ENCODE results near the gene CCDC32.

The CCDC32 gene

DNA sequence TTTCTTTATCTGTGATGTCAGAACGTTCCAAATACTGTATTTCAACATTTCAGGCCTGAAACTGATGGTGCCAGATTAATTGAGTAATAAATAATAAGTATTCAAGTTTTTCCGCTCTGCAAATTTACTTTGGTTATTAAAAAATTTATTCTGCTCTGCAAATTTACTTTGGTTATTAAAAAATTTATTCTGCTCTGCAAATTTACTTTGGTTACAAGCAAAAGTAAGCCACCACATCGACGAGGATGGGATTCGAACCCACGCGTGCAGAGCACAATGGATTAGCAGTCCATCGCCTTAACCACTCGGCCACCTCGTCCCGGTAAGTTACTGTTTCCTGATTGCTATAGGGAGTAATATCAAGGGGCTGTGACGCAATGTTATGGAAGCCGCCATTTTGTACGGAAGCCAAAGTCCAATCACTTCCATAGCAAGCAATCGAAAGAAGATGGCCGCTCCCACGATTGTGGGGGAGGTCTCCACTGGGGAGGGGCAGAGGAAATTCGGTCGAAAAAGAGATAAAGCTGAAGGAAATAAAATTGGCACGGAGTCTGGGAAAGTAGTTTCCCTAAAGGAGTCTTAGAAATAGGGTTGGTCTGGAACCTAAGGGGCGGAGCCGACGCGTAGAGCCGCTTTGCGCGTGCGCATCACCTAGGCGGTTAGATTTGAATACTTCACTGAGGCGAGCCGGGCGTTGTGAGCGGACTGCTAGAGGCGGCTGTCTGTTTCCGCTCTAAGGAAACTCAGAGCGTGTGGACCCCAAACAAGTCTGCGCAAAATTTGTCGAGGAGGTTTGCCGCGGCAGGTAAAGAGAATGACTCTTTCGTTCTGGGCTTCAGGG is 29.0 kb upstream of the CCDC32 start, which contains the start of gene KNL1:
KNL1 (plus strand) TSS at position 662 of the 841 bp plus-strand sequence. CDS start 8,683 bp downstream, outside the sequence.
- no peaks in the 10 kb centered on the region for H3K27me3 ChIP-seq (replicated peaks)
- H3K36me3 ChIP-seq (replicated peaks) = no peaks in the 10 kb centered on the region
- DNase-seq = peak; percentile 92
- peak within 1 kb of the TSS; percentile 87 for H3K4me3 ChIP-seq (ENCODE audit: low read depth, low read length)
- H3K27ac ChIP-seq = peak within 1 kb of the TSS; percentile 92
- TF ChIP-seq, protein P1, sequence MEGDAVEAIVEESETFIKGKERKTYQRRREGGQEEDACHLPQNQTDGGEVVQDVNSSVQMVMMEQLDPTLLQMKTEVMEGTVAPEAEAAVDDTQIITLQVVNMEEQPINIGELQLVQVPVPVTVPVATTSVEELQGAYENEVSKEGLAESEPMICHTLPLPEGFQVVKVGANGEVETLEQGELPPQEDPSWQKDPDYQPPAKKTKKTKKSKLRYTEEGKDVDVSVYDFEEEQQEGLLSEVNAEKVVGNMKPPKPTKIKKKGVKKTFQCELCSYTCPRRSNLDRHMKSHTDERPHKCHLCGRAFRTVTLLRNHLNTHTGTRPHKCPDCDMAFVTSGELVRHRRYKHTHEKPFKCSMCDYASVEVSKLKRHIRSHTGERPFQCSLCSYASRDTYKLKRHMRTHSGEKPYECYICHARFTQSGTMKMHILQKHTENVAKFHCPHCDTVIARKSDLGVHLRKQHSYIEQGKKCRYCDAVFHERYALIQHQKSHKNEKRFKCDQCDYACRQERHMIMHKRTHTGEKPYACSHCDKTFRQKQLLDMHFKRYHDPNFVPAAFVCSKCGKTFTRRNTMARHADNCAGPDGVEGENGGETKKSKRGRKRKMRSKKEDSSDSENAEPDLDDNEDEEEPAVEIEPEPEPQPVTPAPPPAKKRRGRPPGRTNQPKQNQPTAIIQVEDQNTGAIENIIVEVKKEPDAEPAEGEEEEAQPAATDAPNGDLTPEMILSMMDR (IDR thresholded peaks at IDR 0.05; ENCODE audit: low read depth, low read length, missing control alignments) = no peak
- in situ Hi-C loops (cut with HindIII; ENCODE audit: low pct_ligation_motif_present, low sequenced_read_pairs) = no loop called here

DNA sequence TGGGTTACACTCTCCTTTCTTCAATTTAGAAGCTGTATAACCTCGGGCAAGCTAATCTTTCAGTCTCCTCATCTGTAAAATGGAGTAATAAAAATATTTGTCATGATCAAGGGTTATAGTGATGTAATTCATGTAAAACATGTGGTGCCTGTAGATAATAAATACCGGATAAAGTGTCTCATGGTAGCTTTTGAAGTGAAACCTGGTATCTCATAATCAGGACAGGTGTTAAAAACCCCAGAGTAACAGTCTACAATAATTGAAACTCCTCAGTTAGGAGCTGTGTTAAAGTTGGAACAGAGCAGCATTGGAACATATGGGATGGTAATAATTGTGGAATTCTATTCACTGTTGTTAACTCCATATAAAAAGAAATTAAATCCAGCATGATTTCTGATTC is 28.3 kb upstream of the CCDC32 start:
- TF ChIP-seq, protein P1 (IDR thresholded peaks at IDR 0.05; ENCODE audit: low read depth, low read length, missing control alignments) = no peak
- H3K4me3 ChIP-seq (ENCODE audit: low read depth, low read length) = no peak overlapping the region
- DNase-seq = no peak
- no peaks in the 10 kb centered on the region for H3K36me3 ChIP-seq (replicated peaks)
- in situ Hi-C loops (cut with HindIII; ENCODE audit: low pct_ligation_motif_present, low sequenced_read_pairs) = no loop called here
- H3K27ac ChIP-seq = no peak overlapping the region
- H3K27me3 ChIP-seq (replicated peaks) = no peaks in the 10 kb centered on the region

DNA sequence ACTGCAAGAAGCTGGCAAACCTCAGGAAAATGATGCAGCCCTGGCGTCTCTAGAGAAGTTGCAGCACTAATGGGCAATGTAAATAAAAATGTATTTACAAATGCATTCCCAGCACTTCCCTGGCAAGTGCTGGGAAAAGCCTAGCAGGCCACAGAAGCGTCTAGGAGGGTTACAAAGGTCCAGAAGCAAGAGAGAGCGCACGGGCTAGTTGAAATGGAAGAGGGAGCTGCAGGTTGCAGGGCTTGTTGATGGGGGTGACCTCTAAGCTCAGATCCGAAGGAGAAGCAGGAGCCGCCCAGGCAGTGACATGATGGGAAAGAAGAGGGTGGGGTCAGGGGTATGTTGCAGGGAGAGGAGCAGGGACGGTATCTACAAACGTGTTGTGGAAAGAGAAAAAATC is 26.5 kb upstream of the CCDC32 start:
- in situ Hi-C loops (cut with HindIII; ENCODE audit: low pct_ligation_motif_present, low sequenced_read_pairs) = no loop called here
- DNase-seq = no peak
- no peak overlapping the region for H3K4me3 ChIP-seq (ENCODE audit: low read depth, low read length)
- no peak overlapping the region for H3K27ac ChIP-seq
- no peaks in the 10 kb centered on the region for H3K36me3 ChIP-seq (replicated peaks)
- TF ChIP-seq, protein P1 (IDR thresholded peaks at IDR 0.05; ENCODE audit: low read depth, low read length, missing control alignments) = no peak
- no peaks in the 10 kb centered on the region for H3K27me3 ChIP-seq (replicated peaks)

DNA sequence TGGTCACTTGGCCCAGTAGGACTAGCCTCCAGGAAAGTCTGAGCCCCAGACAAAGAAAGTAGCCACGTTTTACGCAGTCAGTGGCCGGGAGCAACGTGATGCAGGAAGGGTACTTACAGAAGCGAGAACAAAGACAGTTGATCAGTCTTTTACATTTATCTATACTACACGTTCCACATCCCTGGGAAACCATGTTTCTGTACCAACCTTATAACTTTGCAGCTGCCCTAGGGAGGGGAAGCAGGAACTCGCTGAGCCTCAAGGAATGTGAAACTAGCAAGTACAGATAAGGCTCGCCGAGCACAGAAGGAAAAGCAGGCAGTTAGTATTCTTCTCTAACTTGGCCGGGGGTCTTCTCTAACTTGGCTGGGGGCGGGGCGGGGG is 25.8 kb upstream of the CCDC32 start:
- H3K36me3 ChIP-seq (replicated peaks) = no peaks in the 10 kb centered on the region
- no peak overlapping the region for H3K27ac ChIP-seq
- TF ChIP-seq, protein P1 (IDR thresholded peaks at IDR 0.05; ENCODE audit: low read depth, low read length, missing control alignments) = no peak
- in situ Hi-C loops (cut with HindIII; ENCODE audit: low pct_ligation_motif_present, low sequenced_read_pairs) = no loop called here
- H3K4me3 ChIP-seq (ENCODE audit: low read depth, low read length) = no peak overlapping the region
- no peak for DNase-seq
- no peaks in the 10 kb centered on the region for H3K27me3 ChIP-seq (replicated peaks)

DNA sequence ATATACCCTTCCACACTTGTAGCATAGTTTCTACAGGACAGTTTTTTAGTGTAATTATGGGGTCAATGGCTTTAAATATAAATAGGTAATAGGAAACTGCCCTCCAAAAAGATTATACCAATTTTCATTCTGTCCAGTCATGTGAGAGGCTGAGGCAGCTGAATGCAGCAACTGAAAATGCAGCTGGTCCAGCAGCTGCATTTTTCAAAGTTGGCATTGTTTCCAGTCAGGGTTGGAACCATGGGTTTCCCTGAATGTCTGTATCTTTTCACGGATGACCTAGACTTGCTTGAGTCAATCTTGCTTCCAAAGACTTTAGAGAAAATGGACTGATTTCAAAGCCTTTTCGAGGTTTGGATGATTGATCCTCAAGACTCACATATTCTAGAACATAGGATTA is 19.3 kb upstream of the CCDC32 start:
- no peaks in the 10 kb centered on the region for H3K36me3 ChIP-seq (replicated peaks)
- TF ChIP-seq, protein P1 (IDR thresholded peaks at IDR 0.05; ENCODE audit: low read depth, low read length, missing control alignments) = no peak
- H3K27me3 ChIP-seq (replicated peaks) = no peaks in the 10 kb centered on the region
- no peak for DNase-seq
- H3K27ac ChIP-seq = no peak overlapping the region
- no peak overlapping the region for H3K4me3 ChIP-seq (ENCODE audit: low read depth, low read length)
- in situ Hi-C loops (cut with HindIII; ENCODE audit: low pct_ligation_motif_present, low sequenced_read_pairs) = no loop called here

Data from brain microvascular endothelial cell (primary cell).